SK-N-SH treated with all-trans-retinoic acid at 6 μM for 48 hours (cell line): ENCODE data around the gene CFAP45.

Source experiments
- ATAC-seq: fragments of 200-7000 bp; cut with Tn5 transposase; 3 replicates; pipeline ENCODE4 v1.9.1; 2020; ENCODE audit warnings: mild to moderate bottlenecking, moderate library complexity
- ARNTL ChIP-seq: fragments of 450-650 bp; formaldehyde crosslinking; IDR thresholded peaks from 2 replicates; pipeline ENCODE4 v1.5.0; 2020; ENCODE audit warnings: low read depth, mild to moderate bottlenecking, moderate library complexity, borderline replicate concordance
- BACH2 ChIP-seq: fragments of 250-450 bp; sonication (Bioruptor Pico); IDR thresholded peaks from 2 replicates; pipeline ENCODE4 v1.9.0; 2021; ENCODE audit warnings: mild to moderate bottlenecking, borderline replicate concordance
- CSDC2 ChIP-seq: fragments of 250-450 bp; sonication (Bioruptor Pico); IDR thresholded peaks from 2 replicates; pipeline ENCODE4 v1.5.0; 2020; ENCODE audit warnings: mild to moderate bottlenecking, moderate library complexity
- ESRRG ChIP-seq: fragments of 250-450 bp; sonication (Bioruptor Pico); IDR thresholded peaks from 2 replicates; pipeline ENCODE4 v1.6.1; 2021; ENCODE audit warnings: mild to moderate bottlenecking
- GLIS3 ChIP-seq: fragments of 250-450 bp; sonication (Bioruptor Pico); IDR thresholded peaks from 2 replicates; pipeline ENCODE4 v1.5.0; 2020; ENCODE audit warnings: mild to moderate bottlenecking, moderate library complexity
- ISL1 ChIP-seq: fragments of 250-450 bp; sonication (Bioruptor Pico); IDR thresholded peaks from 2 replicates; pipeline ENCODE4 v2.1.2; 2022; ENCODE audit warnings: mild to moderate bottlenecking, moderate library complexity
- OSR1 ChIP-seq: fragments of 250-450 bp; sonication (Bioruptor Pico); IDR thresholded peaks from 2 replicates; pipeline ENCODE4 v1.8.0; 2022; ENCODE audit warnings: moderate library complexity, mild to moderate bottlenecking, inconsistent platforms
- PPARA ChIP-seq: fragments of 250-450 bp; sonication (Bioruptor Pico); IDR thresholded peaks from 2 replicates; pipeline ENCODE4 v1.5.0; 2020; ENCODE audit warnings: mild to moderate bottlenecking, borderline replicate concordance
- RARB ChIP-seq: fragments of 250-450 bp; sonication (Bioruptor Pico); IDR thresholded peaks from 2 replicates; pipeline ENCODE4 v1.8.0; 2021; ENCODE audit warnings: mild to moderate bottlenecking, moderate library complexity
- SNAI2 ChIP-seq: fragments of 250-450 bp; sonication (Bioruptor Pico); IDR thresholded peaks from 2 replicates; pipeline ENCODE4 v1.5.0; 2020; ENCODE audit warnings: mild to moderate bottlenecking, moderate library complexity
- TCF4 ChIP-seq: fragments of 250-450 bp; sonication (Bioruptor Pico); IDR thresholded peaks from 2 replicates; pipeline ENCODE4 v1.8.0; 2021; ENCODE audit warnings: mild to moderate bottlenecking, moderate library complexity, borderline replicate concordance
- ZC3H10 ChIP-seq: fragments of 250-450 bp; sonication (Bioruptor Pico); IDR thresholded peaks from 2 replicates; pipeline ENCODE4 v1.5.1; 2021; ENCODE audit warnings: mild to moderate bottlenecking, moderate library complexity
- ZFP3 ChIP-seq: fragments of 250-450 bp; sonication (Bioruptor Pico); IDR thresholded peaks from 2 replicates; pipeline ENCODE4 v1.5.0; 2020; ENCODE audit warnings: mild to moderate bottlenecking, moderate library complexity
- ZFP30 ChIP-seq: fragments of 450-650 bp; formaldehyde crosslinking; IDR thresholded peaks from 2 replicates; pipeline ENCODE4 v1.5.0; 2022; ENCODE audit warnings: mild to moderate bottlenecking, moderate library complexity
- ZNF565 ChIP-seq: fragments of 450-650 bp; formaldehyde crosslinking; conservative IDR thresholded peaks from 2 replicates; pipeline ENCODE4 v1.5.0; 2020; ENCODE audit warnings: low read depth, mild to moderate bottlenecking, moderate library complexity
- ZNF70 ChIP-seq: fragments of 450-650 bp; formaldehyde crosslinking; IDR thresholded peaks from 2 replicates; pipeline ENCODE4 v1.5.0; 2020; ENCODE audit warnings: mild to moderate bottlenecking, moderate library complexity
- ZNF8 ChIP-seq: fragments of 450-650 bp; formaldehyde crosslinking; IDR thresholded peaks from 2 replicates; pipeline ENCODE4 v1.5.0; 2020; ENCODE audit warnings: mild to moderate bottlenecking, moderate library complexity
- TF ChIP-seq, protein P1 (sequence below): fragments of 250-450 bp; sonication (Bioruptor Pico); IDR thresholded peaks from 2 replicates; pipeline ENCODE4 v1.5.1; 2020; ENCODE audit warnings: low read depth, mild to moderate bottlenecking, moderate library complexity
- TF ChIP-seq, protein P2 (sequence below): fragments of 250-450 bp; sonication (Bioruptor Pico); IDR thresholded peaks from 2 replicates; pipeline ENCODE4 v1.8.0; 2021; ENCODE audit warnings: low read depth, mild to moderate bottlenecking, moderate library complexity, borderline replicate concordance
- TF ChIP-seq, protein P3 (sequence below): fragments of 250-450 bp; sonication (Bioruptor Pico); IDR thresholded peaks from 2 replicates; pipeline ENCODE4 v1.5.0; 2020; ENCODE audit warnings: mild to moderate bottlenecking, moderate library complexity
- TF ChIP-seq, protein P4 (sequence below): fragments of 250-450 bp; sonication (Bioruptor Pico); IDR thresholded peaks from 2 replicates; pipeline ENCODE4 v1.5.1; 2021; ENCODE audit warnings: mild to moderate bottlenecking, moderate library complexity
- TF ChIP-seq, protein P5 (sequence below): fragments of 250-450 bp; sonication (Bioruptor Pico); IDR thresholded peaks from 2 replicates; pipeline ENCODE4 v1.8.0; 2020; ENCODE audit warnings: mild to moderate bottlenecking, moderate library complexity, borderline replicate concordance

The CFAP45 gene

DNA sequence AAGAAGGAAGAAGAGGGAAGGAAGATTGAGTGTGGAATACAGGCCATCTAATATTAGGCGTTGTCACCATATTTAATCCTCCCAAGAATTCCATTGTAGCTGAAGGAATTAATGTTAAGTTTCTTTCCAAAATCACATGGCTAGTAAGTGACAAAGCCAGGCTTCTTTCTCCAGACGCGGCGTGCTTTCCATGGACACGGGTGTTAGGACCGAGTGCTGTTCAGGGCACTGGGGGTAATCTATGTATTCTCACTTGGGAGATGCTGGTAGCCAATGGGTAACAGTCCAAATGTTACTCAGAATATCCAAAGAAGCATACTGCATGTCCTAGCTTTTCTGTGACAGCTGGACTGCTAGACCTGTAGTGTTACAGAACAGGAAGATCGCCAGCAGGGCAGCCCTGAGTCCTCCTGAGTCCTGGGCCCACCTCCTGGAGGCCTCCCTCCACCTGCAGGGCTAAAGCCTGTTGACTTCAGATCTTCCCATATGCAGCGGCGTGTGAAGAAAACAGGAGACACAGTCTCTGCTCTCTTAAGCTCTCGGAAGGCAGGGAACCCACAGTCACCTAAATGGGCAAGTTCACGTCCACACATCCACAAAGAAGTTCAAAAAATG is 40.1 kb upstream of the CFAP45 start:
- ATAC-seq, result no peak

DNA sequence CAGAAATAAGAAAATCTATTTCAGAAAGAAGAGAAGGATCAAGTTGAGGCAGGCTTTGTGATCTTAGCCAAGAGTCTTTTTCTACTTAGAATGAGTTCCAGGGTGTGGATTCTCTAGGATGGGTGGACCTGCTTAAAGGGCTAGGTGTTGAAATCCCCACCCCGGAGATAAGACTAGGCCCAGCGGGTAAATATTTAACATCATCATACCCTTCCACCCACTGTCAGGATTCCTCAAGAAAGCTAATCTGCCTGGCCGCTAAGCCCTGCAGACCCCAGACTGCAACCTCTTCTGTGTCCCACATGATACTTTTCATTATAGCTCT is 39.7 kb upstream of the CFAP45 start:
- no peak for ATAC-seq
- TF ChIP-seq, protein P1, sequence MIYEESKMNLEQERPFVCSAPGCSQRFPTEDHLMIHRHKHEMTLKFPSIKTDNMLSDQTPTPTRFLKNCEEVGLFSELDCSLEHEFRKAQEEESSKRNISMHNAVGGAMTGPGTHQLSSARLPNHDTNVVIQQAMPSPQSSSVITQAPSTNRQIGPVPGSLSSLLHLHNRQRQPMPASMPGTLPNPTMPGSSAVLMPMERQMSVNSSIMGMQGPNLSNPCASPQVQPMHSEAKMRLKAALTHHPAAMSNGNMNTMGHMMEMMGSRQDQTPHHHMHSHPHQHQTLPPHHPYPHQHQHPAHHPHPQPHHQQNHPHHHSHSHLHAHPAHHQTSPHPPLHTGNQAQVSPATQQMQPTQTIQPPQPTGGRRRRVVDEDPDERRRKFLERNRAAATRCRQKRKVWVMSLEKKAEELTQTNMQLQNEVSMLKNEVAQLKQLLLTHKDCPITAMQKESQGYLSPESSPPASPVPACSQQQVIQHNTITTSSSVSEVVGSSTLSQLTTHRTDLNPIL (CRISPR knock-in tag), result no peak
- TF ChIP-seq RARB (CRISPR knock-in tag) (no peak), TCF4 (no peak), ZFP3 (CRISPR knock-in tag) (no peak), ZC3H10 (CRISPR knock-in tag) (no peak), ZFP30 (CRISPR knock-in tag) (no peak), ZNF565 (CRISPR knock-in tag) (no peak), SNAI2 (CRISPR knock-in tag) (no peak), GLIS3 (CRISPR knock-in tag) (no peak), ZNF8 (CRISPR knock-in tag) (no peak), ARNTL (CRISPR knock-in tag) (no peak), PPARA (CRISPR knock-in tag) (no peak), CSDC2 (CRISPR knock-in tag) (no peak), OSR1 (no peak), ESRRG (CRISPR knock-in tag) (no peak)
- TF ChIP-seq, protein P2, sequence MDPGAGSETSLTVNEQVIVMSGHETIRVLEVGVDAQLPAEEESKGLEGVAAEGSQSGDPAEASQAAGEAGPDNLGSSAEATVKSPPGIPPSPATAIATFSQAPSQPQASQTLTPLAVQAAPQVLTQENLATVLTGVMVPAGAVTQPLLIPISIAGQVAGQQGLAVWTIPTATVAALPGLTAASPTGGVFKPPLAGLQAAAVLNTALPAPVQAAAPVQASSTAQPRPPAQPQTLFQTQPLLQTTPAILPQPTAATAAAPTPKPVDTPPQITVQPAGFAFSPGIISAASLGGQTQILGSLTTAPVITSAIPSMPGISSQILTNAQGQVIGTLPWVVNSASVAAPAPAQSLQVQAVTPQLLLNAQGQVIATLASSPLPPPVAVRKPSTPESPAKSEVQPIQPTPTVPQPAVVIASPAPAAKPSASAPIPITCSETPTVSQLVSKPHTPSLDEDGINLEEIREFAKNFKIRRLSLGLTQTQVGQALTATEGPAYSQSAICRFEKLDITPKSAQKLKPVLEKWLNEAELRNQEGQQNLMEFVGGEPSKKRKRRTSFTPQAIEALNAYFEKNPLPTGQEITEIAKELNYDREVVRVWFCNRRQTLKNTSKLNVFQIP (CRISPR knock-in tag), result no peak
- TF ChIP-seq, protein P3, sequence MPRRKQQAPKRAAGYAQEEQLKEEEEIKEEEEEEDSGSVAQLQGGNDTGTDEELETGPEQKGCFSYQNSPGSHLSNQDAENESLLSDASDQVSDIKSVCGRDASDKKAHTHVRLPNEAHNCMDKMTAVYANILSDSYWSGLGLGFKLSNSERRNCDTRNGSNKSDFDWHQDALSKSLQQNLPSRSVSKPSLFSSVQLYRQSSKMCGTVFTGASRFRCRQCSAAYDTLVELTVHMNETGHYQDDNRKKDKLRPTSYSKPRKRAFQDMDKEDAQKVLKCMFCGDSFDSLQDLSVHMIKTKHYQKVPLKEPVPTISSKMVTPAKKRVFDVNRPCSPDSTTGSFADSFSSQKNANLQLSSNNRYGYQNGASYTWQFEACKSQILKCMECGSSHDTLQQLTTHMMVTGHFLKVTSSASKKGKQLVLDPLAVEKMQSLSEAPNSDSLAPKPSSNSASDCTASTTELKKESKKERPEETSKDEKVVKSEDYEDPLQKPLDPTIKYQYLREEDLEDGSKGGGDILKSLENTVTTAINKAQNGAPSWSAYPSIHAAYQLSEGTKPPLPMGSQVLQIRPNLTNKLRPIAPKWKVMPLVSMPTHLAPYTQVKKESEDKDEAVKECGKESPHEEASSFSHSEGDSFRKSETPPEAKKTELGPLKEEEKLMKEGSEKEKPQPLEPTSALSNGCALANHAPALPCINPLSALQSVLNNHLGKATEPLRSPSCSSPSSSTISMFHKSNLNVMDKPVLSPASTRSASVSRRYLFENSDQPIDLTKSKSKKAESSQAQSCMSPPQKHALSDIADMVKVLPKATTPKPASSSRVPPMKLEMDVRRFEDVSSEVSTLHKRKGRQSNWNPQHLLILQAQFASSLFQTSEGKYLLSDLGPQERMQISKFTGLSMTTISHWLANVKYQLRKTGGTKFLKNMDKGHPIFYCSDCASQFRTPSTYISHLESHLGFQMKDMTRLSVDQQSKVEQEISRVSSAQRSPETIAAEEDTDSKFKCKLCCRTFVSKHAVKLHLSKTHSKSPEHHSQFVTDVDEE (CRISPR knock-in tag), result no peak
- TF ChIP-seq, protein P4, sequence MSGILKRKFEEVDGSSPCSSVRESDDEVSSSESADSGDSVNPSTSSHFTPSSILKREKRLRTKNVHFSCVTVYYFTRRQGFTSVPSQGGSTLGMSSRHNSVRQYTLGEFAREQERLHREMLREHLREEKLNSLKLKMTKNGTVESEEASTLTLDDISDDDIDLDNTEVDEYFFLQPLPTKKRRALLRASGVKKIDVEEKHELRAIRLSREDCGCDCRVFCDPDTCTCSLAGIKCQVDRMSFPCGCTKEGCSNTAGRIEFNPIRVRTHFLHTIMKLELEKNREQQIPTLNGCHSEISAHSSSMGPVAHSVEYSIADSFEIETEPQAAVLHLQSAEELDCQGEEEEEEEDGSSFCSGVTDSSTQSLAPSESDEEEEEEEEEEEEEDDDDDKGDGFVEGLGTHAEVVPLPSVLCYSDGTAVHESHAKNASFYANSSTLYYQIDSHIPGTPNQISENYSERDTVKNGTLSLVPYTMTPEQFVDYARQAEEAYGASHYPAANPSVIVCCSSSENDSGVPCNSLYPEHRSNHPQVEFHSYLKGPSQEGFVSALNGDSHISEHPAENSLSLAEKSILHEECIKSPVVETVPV (CRISPR knock-in tag), result no peak
- TF ChIP-seq, protein P5, sequence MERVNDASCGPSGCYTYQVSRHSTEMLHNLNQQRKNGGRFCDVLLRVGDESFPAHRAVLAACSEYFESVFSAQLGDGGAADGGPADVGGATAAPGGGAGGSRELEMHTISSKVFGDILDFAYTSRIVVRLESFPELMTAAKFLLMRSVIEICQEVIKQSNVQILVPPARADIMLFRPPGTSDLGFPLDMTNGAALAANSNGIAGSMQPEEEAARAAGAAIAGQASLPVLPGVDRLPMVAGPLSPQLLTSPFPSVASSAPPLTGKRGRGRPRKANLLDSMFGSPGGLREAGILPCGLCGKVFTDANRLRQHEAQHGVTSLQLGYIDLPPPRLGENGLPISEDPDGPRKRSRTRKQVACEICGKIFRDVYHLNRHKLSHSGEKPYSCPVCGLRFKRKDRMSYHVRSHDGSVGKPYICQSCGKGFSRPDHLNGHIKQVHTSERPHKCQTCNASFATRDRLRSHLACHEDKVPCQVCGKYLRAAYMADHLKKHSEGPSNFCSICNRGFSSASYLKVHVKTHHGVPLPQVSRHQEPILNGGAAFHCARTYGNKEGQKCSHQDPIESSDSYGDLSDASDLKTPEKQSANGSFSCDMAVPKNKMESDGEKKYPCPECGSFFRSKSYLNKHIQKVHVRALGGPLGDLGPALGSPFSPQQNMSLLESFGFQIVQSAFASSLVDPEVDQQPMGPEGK (CRISPR knock-in tag), result no peak

More for the DNA sequence above, 40.1 kb upstream of the CFAP45 start:
- TF ChIP-seq ARNTL (CRISPR knock-in tag), result no peak
- TF ChIP-seq ZFP3 (CRISPR knock-in tag), result no peak

DNA sequence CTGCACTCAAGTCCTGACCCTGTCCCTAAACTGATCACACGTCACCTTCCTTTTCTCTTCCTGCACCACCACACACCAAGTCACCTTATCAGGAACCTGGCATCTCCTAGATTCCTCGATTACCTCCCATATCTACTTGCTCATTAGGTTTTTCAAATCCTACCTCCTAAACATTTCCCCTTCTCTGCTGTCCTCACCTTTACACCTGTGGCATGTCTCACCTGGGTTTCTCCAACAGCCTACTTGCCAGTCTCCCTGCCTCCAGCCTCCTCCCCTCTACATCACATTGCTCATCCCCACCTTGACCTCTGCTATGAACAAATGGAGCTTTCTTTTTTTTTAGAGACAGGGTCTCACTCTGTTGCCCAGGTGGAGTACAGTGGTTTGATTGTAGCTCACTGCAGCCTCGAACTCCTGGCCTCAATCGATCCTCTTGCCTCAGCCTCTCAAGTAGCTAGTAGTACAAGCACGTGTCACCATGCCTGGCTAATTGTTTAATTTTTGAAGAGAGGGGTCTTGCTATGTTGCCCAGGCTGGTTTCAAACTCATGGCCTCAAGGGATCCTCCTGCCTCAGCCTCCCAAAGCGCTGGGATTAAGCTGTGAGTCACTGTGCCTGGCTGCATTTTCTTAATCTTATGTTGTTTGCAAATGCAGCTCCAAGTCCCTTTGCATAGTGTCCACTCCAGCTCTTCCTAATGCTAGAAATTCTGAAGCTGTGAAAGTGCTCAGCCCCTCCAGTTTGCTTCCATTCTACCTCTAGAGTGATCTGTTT is 39.1 kb upstream of the CFAP45 start:
- no peak for ATAC-seq
- TF ChIP-seq BACH2 (CRISPR knock-in tag) (no peak), SNAI2 (CRISPR knock-in tag) (no peak), ARNTL (CRISPR knock-in tag) (no peak), ISL1 (CRISPR knock-in tag) (no peak), ESRRG (CRISPR knock-in tag) (no peak), TCF4 (no peak), ZNF565 (CRISPR knock-in tag) (no peak), ZFP30 (CRISPR knock-in tag) (no peak), ZNF70 (CRISPR knock-in tag) (no peak), PPARA (CRISPR knock-in tag) (no peak), GLIS3 (CRISPR knock-in tag) (no peak)
- TF ChIP-seq, protein P1 (CRISPR knock-in tag), result no peak
- TF ChIP-seq, protein P4 (CRISPR knock-in tag), result no peak
- TF ChIP-seq, protein P5 (CRISPR knock-in tag), result no peak
